Uterus (tissue), 4 donors: ENCODE data around the gene TMEM117. TPM values are rescaled to one million over a fixed set of nuclear protein-coding genes. Genes with fewer than 3 reads are reported as not detected.

ENCODE experiments used
- DNase-seq, 2 donors: peaks; one replicate each; pipeline ENCODE4 v3.0.0-alpha.2; 2019 to 2020
- H3K27ac ChIP-seq, 2 donors: fragments of 200-600 bp; sonication (generic); 1 replicate in 1 of 2; 2 replicates in 1 of 2; pipeline ENCODE4 v1.5.1; 2016 to 2018
- H3K27me3 ChIP-seq, 2 donors: fragments of 200-600 bp; sonication (generic); one replicate each; pipeline ENCODE4 v1.5.1; 2018 to 2019; ENCODE audit warnings: control low read depth in 1 of 2
- H3K36me3 ChIP-seq, 2 donors: fragments of 200-600 bp; sonication (generic); one replicate each; pipeline ENCODE4 v1.5.1; 2019; ENCODE audit warnings: control low read depth in 1 of 2
- H3K4me1 ChIP-seq, 2 donors: fragments of 200-600 bp; sonication (generic); one replicate each; pipeline ENCODE4 v1.5.1; 2018 to 2019; ENCODE audit warnings: control low read depth in 1 of 2
- H3K4me3 ChIP-seq, 2 donors: fragments of 200-600 bp; sonication (generic); 1 replicate in 1 of 2; 2 replicates in 1 of 2; pipeline ENCODE4 v1.5.1; 2018 to 2019; ENCODE audit warnings: mild to moderate bottlenecking in 1 of 2
- H3K9me3 ChIP-seq, 2 donors: fragments of 200-600 bp; sonication (generic); one replicate each; pipeline ENCODE4 v1.5.1; 2019; ENCODE audit warnings: control low read depth in 1 of 2
- CTCF ChIP-seq, 4 experiments: fragments of 200-600 bp in 2 of 4; fragments of 450-650 bp in 2 of 4; sonication (generic) in 2 of 4; IDR thresholded peaks; one replicate each; pipeline ENCODE4 v1.5.1; 2016 to 2019; ENCODE audit warnings: antibody characterized with exemption in 4 of 4, mild to moderate bottlenecking in 2 of 4, moderate library complexity in 1 of 4
- POLR2A ChIP-seq, 2 donors: fragments of 450-650 bp; IDR thresholded peaks; one replicate each; pipeline ENCODE4 v1.6.1; 2016; ENCODE audit warnings: antibody characterized with exemption in 2 of 2, mild to moderate bottlenecking in 1 of 2, moderate library complexity in 1 of 2
- intact Hi-C: fragments of 100-400 bp; cut with DNase I; formaldehyde crosslinking; loops from one replicate; pipeline ENCODE4 v1.15.1; 2023; ENCODE audit warnings: low total_unique reads
- total RNA-seq, 4 donors: library from RNA; depleted of rRNA in 3 of 4; stranded (reverse); fragments of >200 nt in 3 of 4; gene quantifications; one replicate each; pipeline versions ENCODE4 v1.1.0 to v1.2.4, GENCODE V29; 2014 to 2023
- donor health status: DM: yes; HTN: yes; CAD: no.

Gene TMEM117
- total RNA-seq: 10 to 100 TPM in 1 of 4 donors, 1 to 10 TPM in 3; 1.0 to 34.4 (median 6.1) TPM

DNA sequence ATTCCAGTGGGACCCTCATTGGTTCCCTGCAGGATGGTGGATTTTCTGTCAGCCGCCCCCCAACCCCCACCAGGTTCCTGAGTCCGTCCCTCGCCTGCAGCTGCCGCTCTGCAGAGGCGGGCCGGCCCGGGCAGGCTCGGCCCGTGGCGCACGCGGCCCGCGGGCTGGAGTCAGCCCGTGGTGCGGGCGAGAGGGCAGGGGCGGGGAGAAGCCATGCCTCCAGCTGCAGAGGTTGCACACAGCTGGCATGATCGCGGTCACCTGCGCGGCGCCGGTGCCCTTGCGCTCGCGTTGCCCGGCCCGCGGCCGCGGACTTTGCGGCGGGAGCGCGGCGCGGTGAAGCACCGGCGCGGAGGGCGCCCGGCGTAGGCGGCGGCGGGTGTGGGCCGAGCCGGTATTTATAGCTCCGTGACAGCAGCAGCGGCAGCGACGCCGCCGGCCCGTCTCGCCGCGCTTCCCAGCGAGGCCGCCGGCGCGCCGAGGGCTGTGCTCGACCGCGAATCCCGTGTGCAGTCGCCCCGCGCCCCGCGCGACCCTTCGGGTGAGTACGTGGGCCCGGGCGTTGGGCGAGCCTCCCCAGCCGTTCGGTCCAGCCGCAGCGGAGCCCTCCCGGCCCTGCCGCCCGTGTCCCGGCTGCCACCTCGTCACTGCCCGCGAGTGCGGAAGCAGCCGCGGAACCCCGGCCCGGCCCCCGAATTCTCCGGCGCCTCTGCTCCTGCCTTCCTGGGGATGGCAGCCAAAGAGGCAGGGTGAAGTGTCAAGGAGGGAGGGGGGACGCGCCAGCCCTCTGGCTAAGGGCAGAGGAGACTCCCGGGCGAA is at the start of gene TMEM117:
Gene TMEM117, plus strand, starts transcription at position 426 of the 819 bp plus-strand sequence.
- H3K27ac ChIP-seq: peak within 1 kb of the TSS; percentile 86 to 89
- intact Hi-C loops: no loop called here
- DNase-seq: peak; percentile 54 to 66
- no peaks in the 10 kb centered on the region for H3K36me3 ChIP-seq
- TF ChIP-seq POLR2A (IDR thresholded peaks at IDR 0.05): peak in 1 of 2 donors; percentile 20
- no peak for TF ChIP-seq CTCF (IDR thresholded peaks at IDR 0.05)
- no peaks in the 10 kb centered on the region for H3K4me1 ChIP-seq
- H3K27me3 ChIP-seq: no peaks in the 10 kb centered on the region
- peak within 1 kb of the TSS; percentile 50 to 71 for H3K4me3 ChIP-seq
- no peaks in the 10 kb centered on the region for H3K9me3 ChIP-seq

DNA sequence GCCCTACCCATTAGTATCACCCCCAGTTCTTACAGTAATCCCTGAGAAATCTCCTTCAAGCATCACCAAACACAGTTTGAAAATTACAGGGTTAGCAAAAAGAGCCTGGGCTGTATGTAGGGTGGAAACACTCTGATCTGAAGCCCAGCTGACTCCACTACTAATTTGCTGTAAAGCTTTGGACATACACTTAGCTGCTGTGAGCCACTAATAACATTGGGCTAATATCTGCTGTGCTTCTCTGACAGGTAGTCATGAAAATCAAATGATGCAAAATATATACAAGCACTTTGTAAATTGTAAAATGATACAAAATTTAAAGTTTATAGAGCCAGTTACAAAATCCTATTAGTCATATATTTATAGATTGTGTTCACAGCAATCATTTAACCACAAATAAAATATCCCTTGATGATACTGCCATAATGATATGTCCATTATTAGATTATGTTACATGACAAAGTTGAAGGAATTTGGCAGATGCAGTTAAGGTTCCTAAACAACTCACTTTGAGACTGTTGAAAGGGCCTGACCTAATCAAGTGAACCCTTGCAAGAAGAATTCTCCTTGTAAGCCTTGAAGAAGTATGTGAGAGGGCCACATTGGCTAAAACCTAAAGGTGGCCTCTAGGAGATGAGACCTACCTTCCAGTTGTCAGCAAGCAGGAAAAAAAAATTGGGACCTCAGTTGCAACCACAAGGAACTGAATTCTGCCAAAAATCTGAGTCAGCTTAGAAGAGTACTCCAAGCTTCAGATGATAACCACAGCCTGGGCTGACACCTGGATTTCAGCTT is 48.8 kb upstream of the TMEM117 start:
- intact Hi-C loops: no loop called here
- H3K4me1 ChIP-seq: no peaks in the 10 kb centered on the region
- H3K9me3 ChIP-seq: no peaks in the 10 kb centered on the region
- no peaks in the 10 kb centered on the region for H3K27me3 ChIP-seq
- H3K4me3 ChIP-seq: no peak overlapping the region
- no peak overlapping the region for H3K27ac ChIP-seq
- no peaks in the 10 kb centered on the region for H3K36me3 ChIP-seq
- DNase-seq: no peak
- TF ChIP-seq POLR2A (IDR thresholded peaks at IDR 0.05) (no peak), CTCF (IDR thresholded peaks at IDR 0.05) (no peak)

DNA sequence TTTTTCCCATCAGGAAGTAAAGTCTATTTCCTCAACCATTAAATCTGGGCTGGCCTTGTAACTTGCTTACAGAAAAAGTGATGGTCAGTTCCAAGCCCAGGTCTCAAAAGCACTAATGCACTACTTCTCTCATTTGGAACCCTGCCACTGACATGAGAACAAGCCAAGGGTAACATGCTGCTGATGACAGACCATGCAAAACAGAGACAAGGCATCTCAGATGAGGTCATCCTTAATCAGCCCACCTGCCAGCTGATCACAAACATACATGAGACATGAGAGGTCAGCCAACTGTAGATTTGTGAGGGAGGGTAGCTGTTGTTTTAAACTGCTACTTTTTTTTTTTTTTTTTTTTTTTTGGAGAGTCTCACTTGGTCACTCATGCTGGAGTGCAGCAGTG is 45.9 kb upstream of the TMEM117 start:
- intact Hi-C loops: no loop called here
- TF ChIP-seq CTCF (IDR thresholded peaks at IDR 0.05) (no peak), POLR2A (IDR thresholded peaks at IDR 0.05) (no peak)
- Histone ChIP-seq H3K4me3 (no peak overlapping the region), H3K9me3 (no peaks in the 10 kb centered on the region), H3K27ac (no peak overlapping the region), H3K4me1 (no peaks in the 10 kb centered on the region), H3K36me3 (no peaks in the 10 kb centered on the region), H3K27me3 (no peaks in the 10 kb centered on the region)
- no peak for DNase-seq

DNA sequence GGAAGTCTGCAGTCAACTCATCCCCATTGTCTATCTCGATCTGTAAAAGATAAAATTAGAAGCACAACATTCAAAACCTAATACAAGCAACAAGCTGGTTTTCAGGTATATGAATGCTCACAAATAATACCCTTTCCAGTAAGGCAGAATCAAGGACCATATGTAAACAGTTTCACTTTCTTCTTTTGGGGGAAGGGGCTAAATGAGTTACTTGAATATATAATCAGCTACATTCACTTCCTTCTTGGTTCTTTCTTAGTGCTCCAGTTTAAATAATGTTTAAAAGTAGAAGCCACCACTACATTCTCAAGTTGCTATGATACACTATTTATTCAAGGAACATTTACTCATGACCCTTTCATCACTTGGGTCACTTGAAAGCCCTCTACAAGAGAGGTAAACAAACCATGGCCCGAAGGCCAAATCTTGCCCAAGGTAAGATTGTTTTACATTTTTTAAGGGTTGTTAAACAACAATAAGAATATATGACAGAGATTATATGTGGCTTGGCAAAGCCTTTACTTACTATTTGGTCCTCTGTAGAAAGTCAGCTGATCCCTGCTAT is 40.1 kb upstream of the TMEM117 start:
- no peaks in the 10 kb centered on the region for H3K27me3 ChIP-seq
- H3K36me3 ChIP-seq: no peaks in the 10 kb centered on the region
- DNase-seq: no peak
- H3K27ac ChIP-seq: no peak overlapping the region
- H3K9me3 ChIP-seq: no peaks in the 10 kb centered on the region
- intact Hi-C loops: no loop called here
- TF ChIP-seq POLR2A (IDR thresholded peaks at IDR 0.05): no peak
- no peak for TF ChIP-seq CTCF (IDR thresholded peaks at IDR 0.05)
- H3K4me1 ChIP-seq: no peaks in the 10 kb centered on the region
- H3K4me3 ChIP-seq: no peak overlapping the region
